MG63 (cell line): ENCODE results near the gene CCDC137. TPM values are rescaled to one million over a fixed set of nuclear protein-coding genes. Genes with fewer than 3 reads are reported as not detected.
A peak's percentile ranks its signal among the peaks of the same experiment; 100 is the strongest.

Experiments used
- DNase-seq: peaks from one replicate; pipeline ENCODE4 v3.0.0-alpha.2; 2020
- H3K27me3 ChIP-seq: fragments of 250-450 bp; sonication (Bioruptor Pico); 2 replicates; pipeline ENCODE4 v1.5.1; 2020; ENCODE audit warnings: mild to moderate bottlenecking, moderate library complexity
- H3K36me3 ChIP-seq: fragments of 250-450 bp; sonication (Bioruptor Pico); 2 replicates; pipeline ENCODE4 v1.5.1; 2020; ENCODE audit warnings: mild to moderate bottlenecking, moderate library complexity
- H3K4me3 ChIP-seq: fragments of 250-450 bp; sonication (Bioruptor Pico); 2 replicates; pipeline ENCODE4 v1.5.1; 2020; ENCODE audit warnings: mild to moderate bottlenecking, moderate library complexity
- H3K9me3 ChIP-seq: fragments of 250-450 bp; sonication (Bioruptor Pico); 2 replicates; pipeline ENCODE4 v1.5.1; 2020; ENCODE audit warnings: mild to moderate bottlenecking, moderate library complexity
- total RNA-seq: library from RNA; depleted of rRNA; stranded (reverse); fragments of >200 nt; shearing (Covaris generic); gene quantifications from 2 replicates; pipeline ENCODE4 v1.2.3, GENCODE V29; 2014; ENCODE audit warnings: low replicate concordance

The CCDC137 gene
- total RNA-seq, 1 experiment from 2014 or later, result 55.2 TPM

DNA sequence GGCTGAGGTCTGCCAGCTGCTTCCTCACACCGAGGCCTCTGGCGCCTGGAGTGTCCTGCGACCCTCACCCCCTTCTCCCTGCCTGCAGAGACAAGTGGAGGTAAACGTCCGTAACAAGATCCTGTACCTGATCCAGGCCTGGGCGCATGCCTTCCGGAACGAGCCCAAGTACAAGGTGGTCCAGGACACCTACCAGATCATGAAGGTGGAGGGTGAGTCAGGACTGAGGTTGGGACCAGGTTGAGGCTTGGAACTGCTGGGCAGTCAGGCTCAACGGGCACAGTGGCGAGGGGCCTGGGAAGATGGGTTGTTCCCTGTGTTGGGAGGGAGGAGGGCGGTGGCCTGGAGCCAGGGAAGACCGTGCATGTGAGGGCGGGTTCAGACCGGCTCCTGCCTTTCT lies 22.1 kb downstream of the CCDC137 start:
- H3K27me3 ChIP-seq, result no peaks in the 10 kb centered on the region
- no peak overlapping the region for H3K4me3 ChIP-seq
- DNase-seq, result no peak
- H3K36me3 ChIP-seq, result peaks cover 86% of the 10 kb centered on the region
- no peaks in the 10 kb centered on the region for H3K9me3 ChIP-seq

DNA sequence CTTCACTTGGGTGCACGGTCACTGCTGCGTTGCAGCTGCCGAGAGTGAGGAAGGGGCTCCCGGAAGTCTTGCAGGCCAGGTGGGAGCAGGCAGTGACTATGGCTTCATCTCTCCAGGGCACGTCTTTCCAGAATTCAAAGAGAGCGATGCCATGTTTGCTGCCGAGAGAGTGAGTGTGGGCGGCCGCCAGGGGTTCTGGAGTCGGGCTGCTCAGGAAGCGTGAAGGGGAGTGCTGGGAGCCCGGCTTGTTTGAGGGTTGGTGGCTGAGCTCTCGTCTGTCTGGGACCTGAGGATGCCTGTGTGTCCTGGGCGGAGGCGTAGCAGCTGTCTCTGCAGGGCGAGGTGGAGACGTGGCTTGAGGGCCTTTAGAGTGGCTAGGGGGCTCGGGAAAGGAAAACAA lies 23.5 kb downstream of the CCDC137 start:
- Histone ChIP-seq H3K36me3 (peaks cover 95% of the 10 kb centered on the region), H3K27me3 (no peaks in the 10 kb centered on the region), H3K9me3 (no peaks in the 10 kb centered on the region), H3K4me3 (no peak overlapping the region)
- DNase-seq, result no peak

DNA sequence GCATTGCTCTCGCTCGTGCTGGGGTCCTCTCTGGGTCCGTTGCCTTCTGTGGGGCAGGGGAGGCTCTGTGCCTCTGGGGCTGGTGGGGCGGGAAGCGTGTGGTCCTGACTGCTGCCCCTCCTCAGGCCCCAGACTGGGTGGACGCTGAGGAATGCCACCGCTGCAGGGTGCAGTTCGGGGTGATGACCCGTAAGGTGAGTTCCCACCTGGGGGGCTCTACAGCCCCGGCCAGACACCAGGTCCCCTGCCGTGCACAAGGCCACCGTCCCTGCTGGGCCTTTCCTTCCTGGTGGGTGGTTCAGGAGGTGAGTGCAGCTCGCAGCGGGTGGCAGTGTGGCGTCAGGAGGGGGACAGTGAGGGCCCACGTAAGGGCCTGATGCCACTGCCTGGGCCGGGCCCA lies 24.0 kb downstream of the CCDC137 start:
- Histone ChIP-seq H3K9me3 (no peaks in the 10 kb centered on the region), H3K4me3 (no peak overlapping the region), H3K36me3 (peaks cover 96% of the 10 kb centered on the region), H3K27me3 (no peaks in the 10 kb centered on the region)
- DNase-seq, result no peak

DNA sequence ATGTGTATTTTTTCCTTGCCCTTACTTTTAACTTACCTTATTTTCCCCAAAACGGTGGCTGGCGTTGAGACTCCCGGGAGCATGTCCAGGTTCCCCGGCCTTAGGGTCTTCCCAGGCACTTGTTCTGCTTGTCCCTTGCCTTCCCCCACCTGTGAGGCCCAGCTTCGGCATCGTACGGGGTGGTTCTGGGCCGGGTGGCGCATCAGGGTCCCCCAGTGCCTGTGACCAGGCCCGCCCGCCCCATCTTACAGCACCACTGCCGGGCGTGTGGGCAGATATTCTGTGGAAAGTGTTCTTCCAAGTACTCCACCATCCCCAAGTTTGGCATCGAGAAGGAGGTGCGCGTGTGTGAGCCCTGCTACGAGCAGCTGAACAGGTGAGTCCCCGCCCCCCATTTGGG lies 24.7 kb downstream of the CCDC137 start:
- DNase-seq, result no peak
- no peak overlapping the region for H3K4me3 ChIP-seq
- H3K36me3 ChIP-seq, result peaks cover 97% of the 10 kb centered on the region
- no peaks in the 10 kb centered on the region for H3K27me3 ChIP-seq
- H3K9me3 ChIP-seq, result no peaks in the 10 kb centered on the region

DNA sequence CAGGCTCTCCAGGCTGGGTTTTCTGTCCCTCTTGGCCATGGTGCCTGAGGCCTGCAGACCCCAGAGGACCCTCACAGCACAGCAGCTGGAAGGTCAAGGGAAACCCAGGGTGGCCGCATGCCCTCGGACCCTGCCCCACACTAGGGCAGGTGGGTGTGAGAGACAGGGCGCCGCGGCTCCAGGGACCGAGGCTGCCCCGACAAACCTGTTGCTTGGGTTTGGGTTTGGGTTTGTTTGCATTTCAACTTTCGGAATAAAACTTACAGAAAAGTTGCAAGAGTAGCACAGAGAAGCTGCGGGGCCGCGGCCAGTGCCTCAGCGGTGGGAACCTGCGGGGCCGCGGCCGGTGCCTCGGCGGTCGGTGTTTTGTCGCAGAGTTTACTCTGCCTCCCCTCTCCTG lies 25.1 kb downstream of the CCDC137 start:
- Histone ChIP-seq H3K9me3 (no peaks in the 10 kb centered on the region), H3K27me3 (no peaks in the 10 kb centered on the region), H3K36me3 (peaks cover 97% of the 10 kb centered on the region), H3K4me3 (no peak overlapping the region)
- no peak for DNase-seq

DNA sequence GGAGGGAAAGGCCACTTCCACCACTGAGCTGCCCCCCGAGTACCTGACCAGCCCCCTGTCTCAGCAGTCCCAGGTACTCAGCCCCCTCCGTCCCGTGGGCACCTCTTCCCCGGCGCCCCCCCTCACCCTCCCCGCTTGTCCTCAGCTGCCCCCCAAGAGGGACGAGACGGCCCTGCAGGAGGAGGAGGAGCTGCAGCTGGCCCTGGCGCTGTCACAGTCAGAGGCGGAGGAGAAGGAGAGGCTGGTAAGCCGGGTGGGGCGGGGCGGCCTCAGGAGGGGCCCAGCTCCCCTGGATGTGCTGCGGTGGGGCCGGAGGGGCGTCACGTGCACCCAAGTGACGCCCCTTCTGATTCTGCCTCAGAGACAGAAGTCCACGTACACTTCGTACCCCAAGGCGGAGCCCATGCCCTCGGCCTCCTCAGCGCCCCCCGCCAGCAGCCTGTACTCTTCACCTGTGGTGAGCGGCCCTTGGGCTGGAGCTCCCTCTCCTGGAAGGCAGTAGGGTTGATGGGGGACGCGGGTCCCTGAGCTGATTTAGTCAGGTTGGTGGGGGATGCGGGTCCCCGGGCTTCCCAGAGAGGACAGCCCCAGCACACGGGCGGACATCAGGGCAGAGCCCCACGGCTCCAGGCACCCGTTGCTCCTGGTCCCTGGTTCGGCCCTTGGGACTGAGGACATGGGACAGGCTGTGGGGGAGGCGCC lies 27.1 kb downstream of the CCDC137 start:
- Histone ChIP-seq H3K27me3 (no peaks in the 10 kb centered on the region), H3K36me3 (peaks cover 97% of the 10 kb centered on the region), H3K9me3 (no peaks in the 10 kb centered on the region), H3K4me3 (no peak overlapping the region)
- DNase-seq, result no peak

DNA sequence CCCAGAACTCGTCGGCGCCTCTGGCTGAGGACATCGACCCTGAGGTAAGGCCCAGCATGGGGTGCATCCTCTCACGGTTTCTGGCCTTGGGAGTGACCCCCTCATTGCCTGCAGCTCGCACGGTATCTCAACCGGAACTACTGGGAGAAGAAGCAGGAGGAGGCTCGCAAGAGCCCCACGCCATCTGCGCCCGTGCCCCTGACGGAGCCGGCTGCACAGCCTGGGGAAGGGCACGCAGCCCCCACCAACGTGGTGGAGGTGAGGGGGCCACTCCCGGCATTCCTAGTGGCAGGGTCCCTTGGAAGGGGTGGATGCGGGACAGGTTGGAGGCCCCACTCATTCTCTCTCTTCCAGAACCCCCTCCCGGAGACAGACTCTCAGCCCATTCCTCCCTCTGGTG lies 28.3 kb downstream of the CCDC137 start:
- Histone ChIP-seq H3K27me3 (no peaks in the 10 kb centered on the region), H3K36me3 (peaks cover 97% of the 10 kb centered on the region), H3K4me3 (no peak overlapping the region), H3K9me3 (no peaks in the 10 kb centered on the region)
- no peak for DNase-seq

DNA sequence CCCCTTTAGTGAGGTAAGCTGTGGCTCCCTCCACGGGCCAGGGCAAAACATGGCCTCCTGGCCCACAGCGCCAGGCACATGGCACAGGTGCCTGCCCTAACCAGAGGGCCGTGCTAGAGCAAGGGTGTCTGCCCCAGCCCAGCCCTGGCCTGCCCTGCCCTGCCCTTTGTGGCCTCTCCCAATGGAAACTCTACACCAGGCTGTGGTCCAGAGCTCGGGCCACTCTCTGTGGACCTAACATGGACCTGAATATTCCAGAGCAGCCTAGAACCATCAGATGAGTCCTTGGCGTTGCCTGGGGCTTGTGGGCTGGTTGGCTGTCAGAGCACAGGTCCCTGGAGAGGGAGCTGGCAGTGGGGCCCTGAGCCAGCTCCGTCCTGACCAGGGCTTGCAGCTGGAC lies 28.7 kb downstream of the CCDC137 start:
- Histone ChIP-seq H3K27me3 (no peaks in the 10 kb centered on the region), H3K9me3 (no peaks in the 10 kb centered on the region), H3K4me3 (no peak overlapping the region), H3K36me3 (peaks cover 96% of the 10 kb centered on the region)
- DNase-seq, result no peak

DNA sequence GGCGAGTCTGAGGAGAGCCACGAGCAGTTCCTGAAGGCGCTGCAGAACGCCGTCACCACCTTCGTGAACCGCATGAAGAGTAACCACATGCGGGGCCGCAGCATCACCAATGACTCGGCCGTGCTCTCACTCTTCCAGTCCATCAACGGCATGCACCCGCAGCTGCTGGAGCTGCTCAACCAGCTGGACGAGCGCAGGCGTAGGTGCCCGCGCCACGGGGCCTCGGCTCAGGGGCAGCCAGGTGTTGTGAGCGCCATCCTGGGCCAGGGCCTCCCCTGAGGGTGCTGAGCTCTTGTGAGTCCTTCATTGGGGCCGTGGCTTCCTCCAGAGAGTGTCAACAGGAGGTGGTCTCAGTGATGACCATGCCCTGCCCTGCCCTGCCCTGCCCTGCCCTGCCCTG lies 29.3 kb downstream of the CCDC137 start:
- no peak for DNase-seq
- H3K36me3 ChIP-seq, result peaks cover 93% of the 10 kb centered on the region
- H3K9me3 ChIP-seq, result no peaks in the 10 kb centered on the region
- no peaks in the 10 kb centered on the region for H3K27me3 ChIP-seq
- H3K4me3 ChIP-seq, result no peak overlapping the region

DNA sequence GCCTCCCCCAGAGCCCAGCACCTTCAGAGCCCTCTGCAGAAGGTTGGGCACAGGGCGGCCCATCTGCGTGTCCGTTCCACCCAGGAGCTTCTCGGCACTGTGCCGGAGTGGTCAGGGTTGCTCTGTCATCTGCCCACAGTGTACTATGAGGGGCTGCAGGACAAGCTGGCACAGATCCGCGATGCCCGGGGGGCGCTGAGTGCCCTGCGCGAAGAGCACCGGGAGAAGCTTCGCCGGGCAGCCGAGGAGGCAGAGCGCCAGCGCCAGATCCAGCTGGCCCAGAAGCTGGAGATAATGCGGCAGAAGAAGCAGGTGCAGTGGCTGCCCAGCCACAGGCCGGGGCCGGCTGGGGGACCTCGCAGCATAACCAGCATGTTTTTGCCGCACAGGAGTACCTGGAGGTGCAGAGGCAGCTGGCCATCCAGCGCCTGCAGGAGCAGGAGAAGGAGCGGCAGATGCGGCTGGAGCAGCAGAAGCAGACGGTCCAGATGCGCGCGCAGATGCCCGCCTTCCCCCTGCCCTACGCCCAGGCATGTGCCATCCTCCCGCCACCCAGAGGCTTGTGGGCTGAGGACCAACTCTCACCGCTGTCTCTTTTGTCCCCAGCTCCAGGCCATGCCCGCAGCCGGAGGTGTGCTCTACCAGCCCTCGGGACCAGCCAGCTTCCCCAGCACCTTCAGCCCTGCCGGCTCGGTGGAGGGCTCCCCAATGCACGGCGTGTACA lies 29.8 kb downstream of the CCDC137 start:
- H3K9me3 ChIP-seq, result no peaks in the 10 kb centered on the region
- no peaks in the 10 kb centered on the region for H3K27me3 ChIP-seq
- no peak for DNase-seq
- no peak overlapping the region for H3K4me3 ChIP-seq
- peaks cover 95% of the 10 kb centered on the region for H3K36me3 ChIP-seq

DNA sequence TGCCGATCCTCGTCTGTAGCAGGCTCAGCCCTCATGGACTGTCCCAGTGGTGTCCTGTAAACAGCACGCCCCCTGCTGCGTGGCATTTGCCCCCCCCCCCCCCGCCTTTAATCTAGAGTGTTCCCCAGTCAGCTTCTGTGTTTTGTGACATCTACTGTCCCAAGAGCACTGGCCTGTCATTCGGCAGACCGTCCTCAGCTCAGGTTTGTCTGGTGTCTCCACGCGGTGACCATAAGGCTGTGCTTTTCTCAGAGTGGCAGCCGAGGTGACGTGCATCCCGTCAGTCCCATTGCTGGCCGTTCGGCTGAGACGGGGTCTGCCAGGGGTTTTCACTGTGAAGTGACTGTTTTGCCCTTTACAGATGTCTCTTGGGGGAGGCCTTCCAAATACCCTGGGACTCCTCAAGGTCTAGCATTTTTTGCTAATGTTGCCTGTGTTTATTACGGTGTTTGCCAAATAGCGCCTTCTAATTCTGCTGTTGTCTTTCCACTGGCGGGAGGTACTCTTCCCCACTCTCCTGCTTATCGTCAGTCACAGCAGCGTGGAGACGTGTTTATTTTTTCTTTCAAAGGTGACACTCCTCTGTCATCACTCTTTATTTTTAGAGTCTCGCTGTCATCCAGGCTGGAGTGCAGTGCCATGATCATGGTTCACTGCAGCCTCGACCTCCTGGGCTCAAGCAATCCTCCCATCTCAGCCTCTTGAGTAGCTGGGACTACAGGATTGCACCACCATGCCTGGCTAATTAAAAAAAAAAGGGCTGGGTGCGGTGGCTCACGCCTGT lies 30.9 kb downstream of the CCDC137 start:
- Histone ChIP-seq H3K9me3 (no peaks in the 10 kb centered on the region), H3K4me3 (no peak overlapping the region), H3K27me3 (no peaks in the 10 kb centered on the region), H3K36me3 (peaks cover 95% of the 10 kb centered on the region)
- DNase-seq, result no peak

DNA sequence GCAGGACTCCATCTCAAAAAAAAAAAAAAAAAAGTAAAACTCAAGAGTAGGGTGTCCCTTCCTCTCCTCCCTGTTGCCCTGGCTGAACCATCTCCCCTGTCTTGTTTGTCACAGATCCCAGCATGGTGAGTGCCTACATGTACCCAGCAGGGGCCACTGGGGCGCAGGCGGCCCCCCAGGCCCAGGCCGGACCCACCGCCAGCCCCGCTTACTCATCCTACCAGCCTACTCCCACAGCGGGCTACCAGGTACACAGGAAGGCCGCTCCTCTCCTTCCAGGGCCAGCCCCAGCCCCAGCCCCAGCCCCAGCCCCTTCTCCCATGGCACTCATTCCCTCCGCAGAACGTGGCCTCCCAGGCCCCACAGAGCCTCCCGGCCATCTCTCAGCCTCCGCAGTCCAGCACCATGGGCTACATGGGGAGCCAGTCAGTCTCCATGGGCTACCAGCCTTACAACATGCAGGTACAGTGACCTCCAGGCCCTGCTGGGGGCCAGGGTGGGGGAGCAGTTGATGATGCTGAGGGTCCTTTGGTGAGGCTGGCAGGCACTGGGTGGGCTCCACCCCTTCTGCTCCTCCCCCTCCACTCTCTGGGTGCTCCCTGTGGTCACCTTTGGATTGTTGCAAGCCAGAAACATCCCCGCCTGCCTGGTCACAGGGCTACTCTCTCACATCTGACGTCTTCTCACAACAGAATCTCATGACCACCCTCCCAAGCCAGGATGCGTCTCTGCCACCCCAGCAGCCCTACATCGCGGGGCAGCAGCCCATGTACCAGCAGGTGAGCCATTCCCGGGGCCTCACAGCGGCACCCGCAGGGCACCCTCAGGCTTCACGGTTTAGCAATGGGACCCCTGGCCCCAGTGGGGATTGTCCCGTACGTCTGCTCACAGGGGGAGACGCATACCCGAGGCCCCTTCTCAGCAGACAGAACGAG lies 34.1 kb downstream of the CCDC137 start:
- peaks cover 87% of the 10 kb centered on the region for H3K36me3 ChIP-seq
- H3K4me3 ChIP-seq, result peak overlapping the region; percentile 92
- DNase-seq, result no peak
- H3K9me3 ChIP-seq, result no peaks in the 10 kb centered on the region
- no peaks in the 10 kb centered on the region for H3K27me3 ChIP-seq

DNA sequence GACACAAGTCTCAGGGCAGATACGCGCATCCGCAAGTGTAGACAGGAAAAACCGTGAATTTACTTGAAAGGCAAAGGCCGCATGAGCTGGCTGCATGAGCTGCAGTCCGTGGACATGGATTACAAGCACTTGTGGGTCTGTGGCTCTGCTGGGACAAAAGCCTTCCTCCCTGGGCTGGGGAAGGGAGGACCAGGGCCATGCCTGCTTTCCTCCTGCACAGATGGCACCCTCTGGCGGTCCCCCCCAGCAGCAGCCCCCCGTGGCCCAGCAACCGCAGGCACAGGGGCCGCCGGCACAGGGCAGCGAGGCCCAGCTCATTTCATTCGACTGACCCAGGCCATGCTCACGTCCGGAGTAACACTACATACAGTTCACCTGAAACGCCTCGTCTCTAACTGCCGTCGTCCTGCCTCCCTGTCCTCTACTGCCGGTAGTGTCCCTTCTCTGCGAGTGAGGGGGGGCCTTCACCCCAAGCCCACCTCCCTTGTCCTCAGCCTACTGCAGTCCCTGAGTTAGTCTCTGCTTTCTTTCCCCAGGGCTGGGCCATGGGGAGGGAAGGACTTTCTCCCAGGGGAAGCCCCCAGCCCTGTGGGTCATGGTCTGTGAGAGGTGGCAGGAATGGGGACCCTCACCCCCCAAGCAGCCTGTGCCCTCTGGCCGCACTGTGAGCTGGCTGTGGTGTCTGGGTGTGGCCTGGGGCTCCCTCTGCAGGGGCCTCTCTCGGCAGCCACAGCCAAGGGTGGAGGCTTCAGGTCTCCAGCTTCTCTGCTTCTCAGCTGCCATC lies 34.9 kb downstream of the CCDC137 start:
- H3K36me3 ChIP-seq, result peaks cover 87% of the 10 kb centered on the region

DNA sequence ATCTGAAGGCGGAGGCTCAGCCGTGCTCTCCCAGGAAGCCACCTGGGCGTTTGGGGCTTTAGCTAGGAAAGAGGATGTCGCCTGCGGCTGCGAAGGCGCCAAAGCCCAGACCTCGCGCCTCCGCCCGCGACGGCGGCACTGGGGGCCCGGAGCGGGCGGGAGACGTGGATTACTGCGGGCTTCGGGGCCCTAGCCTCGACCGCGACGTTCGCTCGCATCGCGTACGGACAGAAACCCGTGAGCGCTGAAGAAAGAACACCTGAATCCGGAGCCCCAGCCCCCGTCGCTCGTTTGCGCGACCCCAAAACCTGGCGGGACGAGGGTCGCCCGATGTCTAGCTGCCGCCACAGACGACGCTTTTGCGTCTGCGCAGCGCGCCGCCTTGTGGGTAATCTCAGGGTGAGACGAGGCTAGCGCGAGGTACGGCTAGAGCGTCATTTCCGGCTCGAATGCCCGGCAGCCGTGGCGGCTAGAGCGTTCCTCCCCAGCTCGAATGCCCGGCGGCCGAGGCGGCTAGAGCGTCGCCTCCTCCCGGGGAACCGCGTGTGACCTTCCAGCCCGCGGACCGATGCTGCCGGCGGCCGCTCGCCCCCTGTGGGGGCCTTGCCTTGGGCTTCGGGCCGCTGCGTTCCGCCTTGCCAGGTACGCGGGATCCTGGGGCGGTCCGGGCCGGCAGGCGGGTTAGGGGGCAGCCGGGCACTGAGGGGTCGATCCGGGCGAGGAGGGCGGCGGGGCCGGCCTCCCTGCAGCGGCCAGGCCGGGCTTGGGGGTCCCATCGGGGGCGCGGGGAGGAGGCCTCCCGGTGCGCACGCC lies 36.6 kb downstream of the CCDC137 start, which contains the start of gene MRPL12:
TSS of gene MRPL12 (plus strand) at position 434 of the 813 bp plus-strand sequence. CDS start at position 569, 135 bp downstream.
- Histone ChIP-seq H3K4me3 (peak within 1 kb of the TSS; percentile 92), H3K27me3 (no peaks in the 10 kb centered on the region), H3K9me3 (no peaks in the 10 kb centered on the region), H3K36me3 (peaks cover 87% of the 10 kb centered on the region)
- DNase-seq, result peak; percentile 92

More for the DNA sequence above, 34.9 kb downstream of the CCDC137 start:
- Histone ChIP-seq H3K27me3 (no peaks in the 10 kb centered on the region), H3K9me3 (no peaks in the 10 kb centered on the region), H3K4me3 (peak overlapping the region; percentile 92)
- DNase-seq, result no peak
